Measurements from ENCODE around the gene DCLK3. TPM values are rescaled to one million over a fixed set of nuclear protein-coding genes. Genes with fewer than 3 reads are reported as not detected.

Gene DCLK3, protein sequence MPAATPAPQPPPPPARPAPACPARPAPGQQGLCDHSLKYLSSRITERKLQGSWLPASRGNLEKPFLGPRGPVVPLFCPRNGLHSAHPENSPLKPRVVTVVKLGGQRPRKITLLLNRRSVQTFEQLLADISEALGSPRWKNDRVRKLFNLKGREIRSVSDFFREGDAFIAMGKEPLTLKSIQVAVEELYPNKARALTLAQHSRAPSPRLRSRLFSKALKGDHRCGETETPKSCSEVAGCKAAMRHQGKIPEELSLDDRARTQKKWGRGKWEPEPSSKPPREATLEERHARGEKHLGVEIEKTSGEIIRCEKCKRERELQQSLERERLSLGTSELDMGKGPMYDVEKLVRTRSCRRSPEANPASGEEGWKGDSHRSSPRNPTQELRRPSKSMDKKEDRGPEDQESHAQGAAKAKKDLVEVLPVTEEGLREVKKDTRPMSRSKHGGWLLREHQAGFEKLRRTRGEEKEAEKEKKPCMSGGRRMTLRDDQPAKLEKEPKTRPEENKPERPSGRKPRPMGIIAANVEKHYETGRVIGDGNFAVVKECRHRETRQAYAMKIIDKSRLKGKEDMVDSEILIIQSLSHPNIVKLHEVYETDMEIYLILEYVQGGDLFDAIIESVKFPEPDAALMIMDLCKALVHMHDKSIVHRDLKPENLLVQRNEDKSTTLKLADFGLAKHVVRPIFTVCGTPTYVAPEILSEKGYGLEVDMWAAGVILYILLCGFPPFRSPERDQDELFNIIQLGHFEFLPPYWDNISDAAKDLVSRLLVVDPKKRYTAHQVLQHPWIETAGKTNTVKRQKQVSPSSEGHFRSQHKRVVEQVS
- total RNA-seq (2014; rRNA removed; shearing (Covaris generic)): not detected in 2 replicates

DNA sequence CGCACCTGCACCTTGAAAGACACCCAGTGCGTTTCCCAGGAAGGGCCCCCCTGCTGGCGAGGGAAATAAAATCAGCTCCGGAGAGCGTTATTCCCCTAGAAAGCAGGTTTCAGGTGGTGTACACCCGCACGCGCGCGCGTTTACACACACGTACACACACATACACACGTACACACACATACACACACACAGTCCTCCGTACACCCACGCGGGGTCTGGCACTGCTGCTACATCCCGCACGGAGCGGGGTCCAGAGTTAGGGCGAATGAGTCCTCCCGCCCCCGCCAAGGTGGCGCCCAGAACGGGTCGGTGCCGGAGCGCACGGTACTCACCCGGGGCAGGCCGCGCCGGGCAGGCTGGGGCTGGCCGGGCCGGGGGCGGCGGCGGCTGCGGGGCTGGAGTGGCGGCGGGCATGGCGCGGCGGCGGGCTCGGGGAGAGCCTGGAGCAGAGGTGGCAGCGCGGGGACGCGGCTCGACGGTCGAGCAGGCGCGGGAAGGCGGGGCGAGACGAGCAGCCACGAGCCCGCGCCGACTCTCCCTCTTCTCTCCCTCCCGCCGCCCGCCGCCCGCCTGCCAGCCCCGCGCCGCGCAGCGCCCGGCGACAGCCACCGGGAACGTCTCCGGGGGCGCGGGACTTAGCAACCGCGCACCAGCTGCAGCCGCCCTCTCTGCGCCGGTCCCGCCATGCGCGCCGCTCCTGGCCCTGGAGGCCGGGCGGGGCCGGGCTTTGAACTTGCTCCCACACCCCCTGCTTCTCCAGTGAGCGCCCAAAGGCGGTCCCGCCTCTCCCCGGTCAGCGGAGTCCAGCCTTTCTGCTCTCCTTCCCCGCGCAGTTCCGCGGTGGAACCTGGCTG lies at the start of gene DCLK3:
Gene DCLK3, minus strand, starts transcription at position 704 of the 854 bp plus-strand sequence. Its CDS starts 290 bp downstream, at position 414.
- no peak for DNase-seq (ENCODE audit: low read depth in 1 of 2, low spot score in 2 of 2)
- Histone ChIP-seq H3K9me3 (replicated peaks) (0 out of 2 replicates have a peak, but pooled peaks cover 6% of the 10 kb centered on the region), H3K27ac (no peak within 1 kb of the TSS), H3K4me1 (replicated peaks) (no peaks in the 10 kb centered on the region), H3K36me3 (no peaks in the 10 kb centered on the region), H3K4me3 (no peak within 1 kb of the TSS), H3K27me3 (replicated peaks) (peaks cover 36% of the 10 kb centered on the region)

DNA sequence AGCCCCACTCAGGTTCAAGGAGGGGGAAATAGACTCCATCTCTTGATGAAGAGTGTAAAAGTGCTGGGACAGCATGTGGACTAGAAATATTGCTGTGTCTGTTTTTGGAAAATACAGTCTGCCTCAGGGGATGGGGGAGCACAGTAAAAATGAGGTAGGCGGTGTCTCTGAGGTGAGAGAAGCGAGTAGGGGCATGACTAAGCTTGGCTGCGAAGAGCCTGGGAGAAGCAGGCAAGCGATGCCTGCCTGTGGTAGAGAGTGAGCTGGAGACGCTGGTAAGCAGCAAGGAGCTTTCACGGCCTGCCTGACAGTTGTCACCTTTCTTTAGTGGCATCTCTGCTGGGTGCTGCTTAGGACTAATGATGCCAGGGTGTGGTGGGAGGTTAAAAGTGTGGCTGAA lies 49.0 kb upstream of the DCLK3 start:
- Histone ChIP-seq H3K27me3 (replicated peaks) (no peaks in the 10 kb centered on the region), H3K4me3 (no peak overlapping the region), H3K9me3 (replicated peaks) (no peaks in the 10 kb centered on the region), H3K36me3 (no peaks in the 10 kb centered on the region), H3K27ac (no peak overlapping the region), H3K4me1 (replicated peaks) (no peaks in the 10 kb centered on the region)
- DNase-seq (ENCODE audit: low read depth in 1 of 2, low spot score in 2 of 2): no peak

- Histone ChIP-seq H3K9me3 (replicated peaks) (no peaks in the 10 kb centered on the region), H3K27me3 (replicated peaks) (no peaks in the 10 kb centered on the region), H3K27ac (no peak overlapping the region), H3K36me3 (no peaks in the 10 kb centered on the region), H3K4me1 (replicated peaks) (no peaks in the 10 kb centered on the region), H3K4me3 (no peak overlapping the region)
- no peak for DNase-seq (ENCODE audit: low read depth in 1 of 2, low spot score in 2 of 2)
Measured at GRCh38 chr3:36812240-36812639, 47.9 kb upstream of the DCLK3 start.

DNA sequence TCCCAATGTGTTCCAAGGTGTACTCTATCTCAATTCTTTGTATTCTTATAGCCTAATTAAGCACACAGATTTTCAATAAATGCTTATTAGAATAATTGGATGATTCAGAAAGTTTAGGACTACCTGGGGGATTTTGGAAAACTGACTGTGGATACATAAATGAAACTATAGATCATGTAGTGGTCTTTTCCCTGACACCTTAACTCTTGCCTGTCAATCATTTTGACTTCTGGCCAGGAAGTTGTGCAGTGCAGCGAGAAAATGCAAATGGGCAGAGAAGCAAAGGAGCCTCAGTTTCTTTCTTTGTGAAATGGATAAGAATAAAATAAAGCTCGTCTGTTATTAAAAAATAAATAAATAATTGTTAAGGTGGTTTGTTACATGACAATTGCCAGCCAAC lies 47.4 kb upstream of the DCLK3 start:
- Histone ChIP-seq H3K27ac (no peak overlapping the region), H3K36me3 (no peaks in the 10 kb centered on the region)

GRCh38 chr3:36804295-36805055 lies 40.1 kb upstream of the DCLK3 start:
- no peaks in the 10 kb centered on the region for H3K9me3 ChIP-seq (replicated peaks)
- no peak for DNase-seq (ENCODE audit: low read depth in 1 of 2, low spot score in 2 of 2)
- H3K36me3 ChIP-seq: no peaks in the 10 kb centered on the region
- no peaks in the 10 kb centered on the region for H3K4me1 ChIP-seq (replicated peaks)
- H3K27ac ChIP-seq: no peak overlapping the region
- no peaks in the 10 kb centered on the region for H3K27me3 ChIP-seq (replicated peaks)
- H3K4me3 ChIP-seq: no peak overlapping the region

More for the DNA sequence above, 47.4 kb upstream of the DCLK3 start:
- H3K4me1 ChIP-seq (replicated peaks): no peaks in the 10 kb centered on the region
- H3K27me3 ChIP-seq (replicated peaks): no peaks in the 10 kb centered on the region
- H3K9me3 ChIP-seq (replicated peaks): no peaks in the 10 kb centered on the region
- no peak overlapping the region for H3K4me3 ChIP-seq
- DNase-seq (ENCODE audit: low read depth in 1 of 2, low spot score in 2 of 2): no peak

GRCh38 chr3:36803091-36803791 lies 38.9 kb upstream of the DCLK3 start:
- DNase-seq (ENCODE audit: low read depth in 1 of 2, low spot score in 2 of 2): no peak
- Histone ChIP-seq H3K4me3 (no peak overlapping the region), H3K27me3 (replicated peaks) (no peaks in the 10 kb centered on the region)

GRCh38 chr3:36800533-36801116 lies 36.3 kb upstream of the DCLK3 start:
- no peak overlapping the region for H3K27ac ChIP-seq
- no peak overlapping the region for H3K4me3 ChIP-seq
- no peaks in the 10 kb centered on the region for H3K36me3 ChIP-seq
- no peaks in the 10 kb centered on the region for H3K4me1 ChIP-seq (replicated peaks)
- no peak for DNase-seq (ENCODE audit: low read depth in 1 of 2, low spot score in 2 of 2)
- no peaks in the 10 kb centered on the region; the same call in 1 of the 2 replicates for H3K27me3 ChIP-seq (replicated peaks)
- H3K9me3 ChIP-seq (replicated peaks): no peaks in the 10 kb centered on the region

More at GRCh38 chr3:36803091-36803791, 38.9 kb upstream of the DCLK3 start:
- Histone ChIP-seq H3K27ac (no peak overlapping the region), H3K4me1 (replicated peaks) (no peaks in the 10 kb centered on the region), H3K36me3 (no peaks in the 10 kb centered on the region), H3K9me3 (replicated peaks) (no peaks in the 10 kb centered on the region)

DNA sequence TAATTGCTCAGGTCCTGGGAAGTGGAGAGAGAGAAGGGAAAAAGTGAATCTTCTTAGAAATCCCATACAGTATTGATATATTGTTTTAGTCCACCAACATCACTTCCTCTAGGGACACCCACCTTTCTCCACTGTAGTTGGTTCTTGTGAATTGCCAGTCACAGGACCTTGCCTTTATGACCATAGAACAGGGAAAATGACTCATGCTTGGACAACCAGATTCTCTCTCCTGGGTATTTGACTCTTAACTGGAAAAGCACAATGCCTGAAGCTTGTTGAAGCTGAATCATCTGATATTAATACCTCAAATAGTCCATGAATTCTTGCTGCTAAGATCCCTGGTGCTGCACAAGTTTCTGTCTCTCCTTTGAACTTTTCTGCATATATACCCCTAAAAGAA lies 32.5 kb upstream of the DCLK3 start:
- no peak for DNase-seq (ENCODE audit: low read depth in 1 of 2, low spot score in 2 of 2)
- no peak overlapping the region for H3K27ac ChIP-seq
- H3K9me3 ChIP-seq (replicated peaks): no peaks in the 10 kb centered on the region
- no peaks in the 10 kb centered on the region for H3K36me3 ChIP-seq
- no peak overlapping the region for H3K4me3 ChIP-seq
- H3K27me3 ChIP-seq (replicated peaks): peaks cover 4% of the 10 kb centered on the region; the same call in 1 of the 2 replicates
- H3K4me1 ChIP-seq (replicated peaks): no peaks in the 10 kb centered on the region

GRCh38 chr3:36796161-36796560 lies 31.8 kb upstream of the DCLK3 start:
- no peak for DNase-seq (ENCODE audit: low read depth in 1 of 2, low spot score in 2 of 2)
- H3K4me1 ChIP-seq (replicated peaks): no peaks in the 10 kb centered on the region
- H3K4me3 ChIP-seq: no peak overlapping the region
- peaks cover 5% of the 10 kb centered on the region; the same call in 1 of the 2 replicates for H3K27me3 ChIP-seq (replicated peaks)
- H3K9me3 ChIP-seq (replicated peaks): no peaks in the 10 kb centered on the region
- no peak overlapping the region for H3K27ac ChIP-seq
- no peaks in the 10 kb centered on the region for H3K36me3 ChIP-seq

DNA sequence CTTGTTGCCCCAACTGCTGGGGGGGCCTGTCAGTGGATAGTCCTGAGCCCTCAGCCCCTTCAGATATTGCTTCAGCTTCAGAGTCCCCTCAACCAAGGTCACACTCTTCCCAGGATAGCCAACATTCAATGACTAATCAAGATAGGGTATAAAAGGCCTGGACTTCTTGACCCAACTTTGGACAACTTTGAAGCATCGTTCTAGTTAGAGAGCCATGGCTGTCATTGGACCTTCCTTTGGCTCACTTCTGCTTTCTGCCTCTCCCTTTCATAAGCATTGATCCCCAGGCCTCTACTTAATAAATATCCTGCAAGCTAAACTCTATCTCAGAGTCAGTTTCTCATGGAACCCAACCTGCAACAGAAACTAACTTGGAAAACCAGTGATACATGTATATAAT lies 31.3 kb upstream of the DCLK3 start:
- no peak overlapping the region for H3K27ac ChIP-seq
- H3K9me3 ChIP-seq (replicated peaks): no peaks in the 10 kb centered on the region
- peaks cover 5% of the 10 kb centered on the region; the same call in 1 of the 2 replicates for H3K27me3 ChIP-seq (replicated peaks)
- H3K4me3 ChIP-seq: no peak overlapping the region
- no peaks in the 10 kb centered on the region for H3K36me3 ChIP-seq
- no peak for DNase-seq (ENCODE audit: low read depth in 1 of 2, low spot score in 2 of 2)
- H3K4me1 ChIP-seq (replicated peaks): no peaks in the 10 kb centered on the region

DNA sequence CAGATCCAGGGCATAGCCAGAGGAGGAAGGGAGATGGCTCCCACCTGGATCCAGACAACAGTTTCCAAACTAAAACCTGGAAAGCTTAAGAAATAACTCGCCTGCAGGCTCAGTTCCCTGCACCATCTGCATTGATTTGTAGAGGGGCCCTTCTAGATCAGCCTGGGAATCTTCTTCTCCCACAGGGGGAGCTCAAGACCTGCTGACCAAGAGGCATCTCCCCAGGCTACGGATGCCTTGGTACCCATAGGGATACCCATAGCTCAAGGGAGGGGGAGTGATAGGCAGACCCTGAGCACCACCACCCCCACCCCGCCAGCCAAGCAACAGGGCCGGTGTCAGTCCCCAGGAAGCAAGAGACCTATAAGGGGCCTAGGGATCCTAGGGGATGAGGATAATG lies 28.0 kb upstream of the DCLK3 start:
- Histone ChIP-seq H3K27ac (no peak overlapping the region), H3K27me3 (replicated peaks) (peaks cover 5% of the 10 kb centered on the region; the same call in 1 of the 2 replicates), H3K4me1 (replicated peaks) (no peaks in the 10 kb centered on the region), H3K4me3 (no peak overlapping the region), H3K9me3 (replicated peaks) (no peaks in the 10 kb centered on the region), H3K36me3 (no peaks in the 10 kb centered on the region)
- peak in 1 of 2 experiments; percentile 2 for DNase-seq (ENCODE audit: low read depth in 1 of 2, low spot score in 2 of 2)

GRCh38 chr3:36790765-36791164 lies 26.4 kb upstream of the DCLK3 start:
- no peaks in the 10 kb centered on the region for H3K9me3 ChIP-seq (replicated peaks)
- H3K36me3 ChIP-seq: no peaks in the 10 kb centered on the region
- no peak overlapping the region for H3K4me3 ChIP-seq
- no peak for DNase-seq (ENCODE audit: low read depth in 1 of 2, low spot score in 2 of 2)
- no peak overlapping the region for H3K27ac ChIP-seq
- H3K4me1 ChIP-seq (replicated peaks): no peaks in the 10 kb centered on the region
- H3K27me3 ChIP-seq (replicated peaks): 0 out of 2 replicates have a peak, but pooled peaks cover 5% of the 10 kb centered on the region

Data from SJSA1 (cell line).